Astrocyte (in vitro differentiated cells and primary cell): ENCODE measurements around the gene SLIT3.

Source experiments
- EZH2 ChIP-seq: IDR thresholded peaks from 2 replicates; pipeline ENCODE4 v1.6.1; 2012; ENCODE audit warnings: mild to moderate bottlenecking, low read length, inconsistent platforms; ENCODE audit not compliant: insufficient read depth
- TF ChIP-seq, protein P1 (sequence below): IDR thresholded peaks from 2 replicates; pipeline ENCODE4 v1.5.1; 2011; ENCODE audit warnings: low read depth, mild to moderate bottlenecking, inconsistent platforms, low read length, moderate library complexity; ENCODE audit not compliant: insufficient read depth

DNA sequence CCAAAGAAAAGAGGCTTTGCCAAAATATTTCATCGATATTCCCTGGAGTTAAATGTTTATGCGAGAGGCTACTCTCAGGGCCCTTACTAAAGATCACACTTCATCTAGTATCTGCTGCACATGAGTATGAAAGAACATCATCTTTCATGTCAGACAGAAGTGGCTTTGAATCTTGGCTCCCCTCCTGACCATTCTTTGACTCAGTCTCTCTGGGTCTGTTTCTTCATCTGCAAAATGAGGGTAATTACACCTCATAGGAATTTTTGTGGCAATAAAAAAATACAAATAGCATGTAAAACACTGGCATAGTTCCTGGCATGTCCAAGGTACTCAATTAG is 58.1 kb downstream of the SLIT3 start:
- TF ChIP-seq, protein P1, sequence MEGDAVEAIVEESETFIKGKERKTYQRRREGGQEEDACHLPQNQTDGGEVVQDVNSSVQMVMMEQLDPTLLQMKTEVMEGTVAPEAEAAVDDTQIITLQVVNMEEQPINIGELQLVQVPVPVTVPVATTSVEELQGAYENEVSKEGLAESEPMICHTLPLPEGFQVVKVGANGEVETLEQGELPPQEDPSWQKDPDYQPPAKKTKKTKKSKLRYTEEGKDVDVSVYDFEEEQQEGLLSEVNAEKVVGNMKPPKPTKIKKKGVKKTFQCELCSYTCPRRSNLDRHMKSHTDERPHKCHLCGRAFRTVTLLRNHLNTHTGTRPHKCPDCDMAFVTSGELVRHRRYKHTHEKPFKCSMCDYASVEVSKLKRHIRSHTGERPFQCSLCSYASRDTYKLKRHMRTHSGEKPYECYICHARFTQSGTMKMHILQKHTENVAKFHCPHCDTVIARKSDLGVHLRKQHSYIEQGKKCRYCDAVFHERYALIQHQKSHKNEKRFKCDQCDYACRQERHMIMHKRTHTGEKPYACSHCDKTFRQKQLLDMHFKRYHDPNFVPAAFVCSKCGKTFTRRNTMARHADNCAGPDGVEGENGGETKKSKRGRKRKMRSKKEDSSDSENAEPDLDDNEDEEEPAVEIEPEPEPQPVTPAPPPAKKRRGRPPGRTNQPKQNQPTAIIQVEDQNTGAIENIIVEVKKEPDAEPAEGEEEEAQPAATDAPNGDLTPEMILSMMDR, result no peak
- no peak for TF ChIP-seq EZH2
